Activated gamma-delta T cell treated with Interleukin-2 at 50 U/mL for 16 hours (primary cell): ENCODE measurements around the gene P2RY2.
"Not testable (repeated sequence)": the region's sequence is repeated elsewhere in the genome, so short reads cannot be mapped to it uniquely, and the experiment has no call there.

ENCODE experiments used
- DNase-seq: peaks from one replicate; pipeline ENCODE4 v3.0.0-alpha.2; 2020

Gene P2RY2

GRCh38 chr11:73189315-73189714 lies 28.8 kb upstream of the P2RY2 start:
- DNase-seq: no peak

DNA sequence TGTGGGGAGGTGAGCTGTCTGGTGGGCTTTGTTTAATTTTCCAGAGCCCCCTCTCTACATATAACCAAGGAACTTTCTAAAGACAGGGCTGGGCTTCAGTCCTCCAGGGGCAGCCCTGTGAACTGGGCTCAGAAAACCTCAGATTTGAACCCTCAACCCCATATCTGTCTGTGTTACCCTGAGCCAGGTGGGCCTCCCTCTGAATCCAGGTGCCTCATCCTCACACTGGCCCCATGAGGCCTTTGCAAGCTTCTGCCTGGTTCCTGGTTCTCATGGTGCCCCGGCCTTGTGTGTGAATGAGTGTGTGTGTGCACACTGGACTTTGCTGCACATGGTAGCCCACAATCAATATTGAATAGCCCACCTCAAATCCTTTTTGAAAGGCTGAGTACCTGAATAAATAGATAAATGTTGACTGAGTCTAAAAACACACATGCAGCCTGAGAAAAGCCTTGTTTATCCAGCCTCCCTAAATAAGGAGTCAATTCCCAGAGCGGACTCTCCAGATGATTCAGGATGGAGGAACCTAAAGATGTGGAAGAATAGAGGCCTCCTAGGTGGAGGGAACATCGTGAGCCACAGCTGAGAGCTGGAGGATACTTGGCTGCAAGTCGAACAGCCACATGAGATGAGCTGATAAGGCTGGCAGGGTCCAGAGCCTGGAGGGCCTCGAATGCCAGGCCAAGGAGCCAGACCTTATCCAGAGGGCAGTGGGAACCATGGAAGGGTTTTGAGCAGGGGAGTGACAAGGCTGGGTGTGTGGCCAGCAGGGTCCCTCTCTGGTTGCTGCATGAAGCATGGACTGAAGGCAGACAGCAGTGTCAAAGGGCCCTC lies 28.1 kb upstream of the P2RY2 start:
- DNase-seq: no peak

GRCh38 chr11:73190557-73190885 lies 27.6 kb upstream of the P2RY2 start:
- no peak for DNase-seq

GRCh38 chr11:73191151-73191550 lies 26.9 kb upstream of the P2RY2 start:
- no peak for DNase-seq

DNA sequence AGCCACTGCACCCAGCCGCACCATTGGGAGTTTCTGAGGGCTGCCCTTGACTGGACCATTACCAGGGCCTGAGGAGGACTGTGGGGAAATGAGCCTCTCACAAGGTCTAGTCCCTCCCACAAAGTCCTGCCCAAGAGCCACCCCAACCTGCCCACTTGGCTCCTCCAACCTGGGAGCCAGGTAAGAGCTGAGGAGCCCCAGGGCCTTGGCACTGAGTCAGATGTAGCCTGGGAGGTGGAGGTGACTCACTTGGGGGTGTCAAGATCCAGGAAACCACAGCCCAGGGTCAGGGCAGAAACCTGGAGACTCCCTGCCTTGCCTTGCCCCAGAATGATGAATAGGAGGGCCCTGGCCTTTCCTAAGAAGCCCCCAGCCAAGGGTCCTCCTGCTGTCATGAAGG lies 25.8 kb upstream of the P2RY2 start:
- DNase-seq: no peak

- no peak for DNase-seq
These were observed 24.6 kb upstream of the P2RY2 start for GRCh38 chr11:73193251-73194033.

DNA sequence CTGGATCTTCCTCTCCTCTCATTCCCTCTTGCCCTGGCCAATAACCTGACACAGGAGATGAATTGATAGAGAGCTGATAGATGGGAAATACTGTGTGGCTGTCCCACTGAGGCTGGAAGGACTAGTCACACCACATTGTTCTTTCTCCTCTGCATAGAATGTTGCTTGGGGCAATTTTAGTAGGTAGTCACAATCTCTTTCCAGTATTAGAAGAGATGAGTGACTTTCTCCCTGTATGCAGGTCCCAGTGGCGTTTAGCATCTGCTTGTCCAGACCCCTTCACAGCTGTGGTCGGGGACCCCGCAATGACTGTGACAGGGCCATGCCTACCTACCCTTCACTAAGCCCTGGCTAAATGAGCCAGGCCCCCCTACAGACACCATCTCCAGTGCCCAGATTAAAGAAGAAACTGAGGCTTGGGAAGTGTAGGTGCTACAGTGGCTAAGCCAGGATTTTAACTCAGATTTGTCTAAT lies 24.0 kb upstream of the P2RY2 start:
- DNase-seq: no peak

DNA sequence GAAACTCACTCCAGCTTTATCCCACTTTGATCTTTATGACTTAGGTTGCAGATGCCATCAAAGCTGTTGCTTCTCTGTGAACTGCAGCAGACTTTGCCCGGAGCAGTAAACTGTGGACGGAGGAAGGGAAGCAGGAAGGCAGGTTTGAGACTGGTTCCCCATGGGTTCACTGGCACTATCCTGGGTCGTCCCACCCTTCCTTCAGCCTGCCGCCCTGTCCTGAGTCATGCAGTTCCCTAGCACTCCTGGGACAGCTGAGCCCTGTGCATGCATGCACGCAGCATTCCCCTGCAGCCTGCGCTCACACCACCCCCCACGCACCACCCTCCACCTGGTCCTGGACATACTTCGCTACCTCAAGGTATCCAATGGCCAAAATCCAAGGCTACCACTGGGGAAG lies 23.5 kb upstream of the P2RY2 start:
- DNase-seq: no peak

GRCh38 chr11:73195191-73196007 lies 22.7 kb upstream of the P2RY2 start:
- no peak for DNase-seq

- no peak for DNase-seq
These were observed 21.5 kb upstream of the P2RY2 start for GRCh38 chr11:73196576-73196975.

DNA sequence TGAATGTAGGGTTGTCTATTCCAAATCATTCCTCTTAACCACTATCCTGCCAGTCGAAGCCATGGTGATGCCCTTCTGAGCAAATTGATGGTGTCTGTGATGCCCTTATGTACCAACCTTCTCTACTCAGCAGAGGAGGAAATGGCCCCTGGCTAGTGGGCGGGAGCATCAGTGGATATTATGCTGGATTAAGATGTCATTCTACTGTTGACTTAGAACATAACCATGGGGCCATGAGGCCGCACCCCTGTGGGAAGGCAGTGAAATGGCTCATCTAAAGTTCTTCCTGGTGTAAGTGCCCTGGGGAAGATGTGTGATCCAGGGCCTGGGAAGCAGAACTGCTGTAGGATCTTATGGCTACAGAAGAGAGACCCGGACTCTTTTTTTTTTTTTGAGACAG lies 20.7 kb upstream of the P2RY2 start:
- DNase-seq: no peak

GRCh38 chr11:73197787-73198186 lies 20.3 kb upstream of the P2RY2 start:
- not testable (repeated sequence) for DNase-seq

- DNase-seq: no peak
These were observed 19.4 kb upstream of the P2RY2 start for GRCh38 chr11:73198677-73199076.

GRCh38 chr11:73199446-73199845 lies 18.6 kb upstream of the P2RY2 start:
- no peak for DNase-seq

DNA sequence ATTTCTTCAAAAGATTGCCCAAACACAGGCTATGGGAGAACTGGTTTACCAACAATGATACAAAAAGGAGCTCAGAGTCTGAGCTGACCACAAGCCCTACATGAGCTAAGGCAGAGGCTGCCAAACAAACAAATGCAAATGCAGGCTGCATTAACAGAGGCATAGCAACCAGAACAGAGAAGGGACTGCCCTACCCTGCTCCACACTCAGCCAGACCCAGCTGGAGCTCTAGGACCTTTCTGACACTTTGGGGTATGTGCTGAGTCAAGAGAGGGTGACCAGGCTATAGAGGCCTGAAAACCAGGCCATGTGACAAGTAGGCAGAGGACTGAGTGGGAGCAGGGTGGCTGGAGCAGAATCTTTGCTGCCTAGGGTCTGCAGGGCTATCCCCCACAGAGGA lies 17.8 kb upstream of the P2RY2 start:
- no peak for DNase-seq

DNA sequence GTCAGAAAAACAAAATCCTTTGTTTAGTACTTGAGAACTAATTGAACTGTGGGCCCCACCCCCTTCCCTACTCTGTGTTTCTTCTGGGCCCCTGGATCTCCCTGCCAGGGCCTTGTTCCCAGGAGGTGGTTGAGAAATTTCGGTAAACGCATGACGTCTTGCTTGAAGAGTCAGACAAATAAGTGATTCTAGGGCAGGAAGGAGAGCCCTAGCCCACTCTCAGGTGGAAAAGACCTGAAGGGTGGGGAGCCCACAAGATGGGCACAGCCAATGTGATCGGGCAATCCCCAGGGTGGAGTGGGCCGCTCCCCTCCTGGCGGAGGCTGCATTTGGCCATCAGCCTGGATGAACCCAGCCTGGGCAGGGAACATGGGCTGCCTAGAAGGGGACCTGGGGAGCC lies 16.8 kb upstream of the P2RY2 start:
- DNase-seq: no peak

- no peak for DNase-seq
These were observed 15.9 kb upstream of the P2RY2 start for GRCh38 chr11:73201888-73202780.

- no peak for DNase-seq
These were observed 14.8 kb upstream of the P2RY2 start for GRCh38 chr11:73203322-73203721.

DNA sequence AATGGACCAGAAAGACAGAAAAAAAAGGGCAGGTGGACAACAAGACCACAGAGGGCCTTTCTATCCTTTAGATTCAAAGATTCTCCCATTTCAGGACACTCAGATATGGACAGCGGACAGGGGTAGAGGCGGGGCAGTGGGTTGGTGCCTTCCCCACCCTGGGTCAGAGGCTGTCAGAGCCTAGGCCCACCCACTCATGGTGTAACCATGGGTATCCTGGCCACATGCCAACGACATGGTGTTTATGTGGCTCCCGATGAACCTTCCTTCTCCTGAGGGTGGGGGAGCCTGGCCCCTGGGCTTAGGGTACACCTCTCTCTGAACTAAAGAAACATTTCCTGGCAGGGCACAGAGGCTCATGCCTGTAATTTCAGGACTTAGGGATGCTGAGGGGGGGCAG lies 14.3 kb upstream of the P2RY2 start:
- DNase-seq: no peak

GRCh38 chr11:73204711-73205121 lies 13.4 kb upstream of the P2RY2 start:
- DNase-seq: no peak

DNA sequence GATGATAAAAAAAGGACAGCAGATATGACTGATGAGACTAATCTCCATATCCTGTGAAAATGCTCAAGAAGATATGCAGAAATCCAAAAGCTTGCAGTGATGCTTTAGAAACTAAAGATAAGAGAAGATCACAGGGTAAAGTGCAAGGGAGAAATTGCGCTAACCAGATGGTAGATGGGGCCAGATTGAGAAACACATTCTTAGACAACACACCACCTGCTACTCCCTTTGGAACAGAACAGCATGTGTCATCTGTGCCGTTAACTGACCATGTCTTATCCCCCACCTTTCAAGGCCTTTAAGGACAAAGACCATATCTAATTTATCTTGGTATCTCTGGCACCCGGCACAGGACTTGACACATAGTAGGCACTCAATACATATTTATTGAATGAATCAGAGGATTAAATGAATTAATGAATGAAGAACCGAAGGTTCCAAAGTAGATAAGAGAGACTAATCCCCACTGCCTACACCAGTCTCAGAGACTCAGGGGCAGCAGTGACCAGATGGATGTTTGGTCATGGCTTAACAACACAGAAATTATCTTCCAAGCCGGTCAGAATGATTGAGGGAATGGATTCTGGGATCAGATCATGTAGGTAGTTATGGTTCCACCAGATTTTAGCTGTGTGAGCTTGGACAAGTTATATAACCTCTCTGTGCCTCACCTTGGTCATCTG lies 12.3 kb upstream of the P2RY2 start:
- no peak for DNase-seq

DNA sequence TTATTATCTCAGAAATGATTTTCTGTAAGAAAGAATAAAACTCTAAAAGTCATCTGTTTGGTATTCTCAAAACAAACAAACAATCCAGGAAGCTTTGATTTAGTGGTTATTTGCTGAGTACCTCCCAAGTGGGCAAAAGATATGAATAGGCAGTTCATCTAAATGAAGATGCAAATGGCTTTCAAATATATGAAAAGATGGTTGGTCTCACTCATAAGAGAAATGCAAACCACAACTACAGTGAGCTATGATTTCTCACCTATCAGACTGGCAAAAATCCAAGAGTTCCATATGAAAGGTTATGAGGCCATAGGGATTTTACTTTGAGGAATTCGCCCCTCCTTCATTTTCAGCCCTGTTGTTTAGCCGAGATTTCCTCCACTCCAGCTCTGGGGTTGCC lies 11.3 kb upstream of the P2RY2 start:
- no peak for DNase-seq
